Loucy (cell line): Measurements from ENCODE around the gene SLC36A2.

Experiments
- EZH2phosphoT487 ChIP-seq: fragments of 200-600 bp; IDR thresholded peaks from 2 replicates; pipeline ENCODE4 v1.6.1; 2018; ENCODE audit warnings: antibody characterized with exemption, mild to moderate bottlenecking, moderate library complexity, borderline replicate concordance
- TF ChIP-seq, protein P1 (sequence below): fragments of 200-600 bp; sonication (generic); conservative IDR thresholded peaks from 2 replicates; pipeline ENCODE4 v1.5.1; 2014; ENCODE audit warnings: mild to moderate bottlenecking, antibody characterized with exemption, low read length

- TF ChIP-seq, protein P1, sequence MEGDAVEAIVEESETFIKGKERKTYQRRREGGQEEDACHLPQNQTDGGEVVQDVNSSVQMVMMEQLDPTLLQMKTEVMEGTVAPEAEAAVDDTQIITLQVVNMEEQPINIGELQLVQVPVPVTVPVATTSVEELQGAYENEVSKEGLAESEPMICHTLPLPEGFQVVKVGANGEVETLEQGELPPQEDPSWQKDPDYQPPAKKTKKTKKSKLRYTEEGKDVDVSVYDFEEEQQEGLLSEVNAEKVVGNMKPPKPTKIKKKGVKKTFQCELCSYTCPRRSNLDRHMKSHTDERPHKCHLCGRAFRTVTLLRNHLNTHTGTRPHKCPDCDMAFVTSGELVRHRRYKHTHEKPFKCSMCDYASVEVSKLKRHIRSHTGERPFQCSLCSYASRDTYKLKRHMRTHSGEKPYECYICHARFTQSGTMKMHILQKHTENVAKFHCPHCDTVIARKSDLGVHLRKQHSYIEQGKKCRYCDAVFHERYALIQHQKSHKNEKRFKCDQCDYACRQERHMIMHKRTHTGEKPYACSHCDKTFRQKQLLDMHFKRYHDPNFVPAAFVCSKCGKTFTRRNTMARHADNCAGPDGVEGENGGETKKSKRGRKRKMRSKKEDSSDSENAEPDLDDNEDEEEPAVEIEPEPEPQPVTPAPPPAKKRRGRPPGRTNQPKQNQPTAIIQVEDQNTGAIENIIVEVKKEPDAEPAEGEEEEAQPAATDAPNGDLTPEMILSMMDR, result no peak
- no peak for TF ChIP-seq EZH2phosphoT487
These were observed 1.4 kb upstream of the SLC36A2 start for GRCh38 chr5:151348789-151349188.
